NCI-H1436 treated with DMSO at 0.1 percent for 48 hours (cell line): ENCODE results near the gene PEDS1.
"Not testable (repeated sequence)": the region's sequence is repeated elsewhere in the genome, so short reads cannot be mapped to it uniquely, and the experiment has no call there.

Experiments used
- DNase-seq: peaks from one replicate; lab custom pipeline; 2025; lab: John Stamatoyannopoulos, UW

The PEDS1 gene

DNA sequence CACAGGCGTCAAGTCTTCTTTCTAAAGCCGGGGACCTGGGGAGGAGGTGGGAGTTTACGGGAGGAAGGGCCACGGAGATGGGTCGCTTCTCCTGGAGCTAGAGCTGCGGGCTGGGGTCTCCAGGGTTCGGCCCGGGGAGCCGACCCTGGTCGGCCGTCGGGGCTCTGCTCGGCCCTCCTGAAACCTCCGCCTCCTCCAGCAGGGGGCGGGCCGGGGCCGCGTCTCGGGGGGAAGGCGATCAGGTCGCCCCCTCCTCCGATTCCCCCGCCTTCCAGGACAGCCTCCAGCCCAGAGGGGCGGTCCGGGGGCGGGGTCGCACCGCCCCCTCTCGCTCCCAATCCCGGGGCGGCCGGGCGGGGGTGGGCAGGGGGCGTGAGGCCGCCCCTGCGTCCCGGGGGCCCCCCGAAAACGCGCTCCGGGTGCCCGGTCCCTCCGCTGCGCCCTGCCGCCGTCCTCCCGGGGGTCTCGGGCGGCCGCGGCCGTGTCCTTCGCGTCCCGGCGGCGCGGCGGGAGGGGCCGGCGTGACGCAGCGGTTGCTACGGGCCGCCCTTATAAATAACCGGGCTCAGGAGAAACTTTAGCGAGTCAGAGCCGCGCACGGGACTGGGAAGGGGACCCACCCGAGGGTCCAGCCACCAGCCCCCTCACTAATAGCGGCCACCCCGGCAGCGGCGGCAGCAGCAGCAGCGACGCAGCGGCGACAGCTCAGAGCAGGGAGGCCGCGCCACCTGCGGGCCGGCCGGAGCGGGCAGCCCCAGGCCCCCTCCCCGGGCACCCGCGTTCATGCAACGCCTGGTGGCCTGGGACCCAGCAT is 36.9 kb upstream of the PEDS1 start, which contains the start of gene CEBPB:
TSS of gene CEBPB (plus strand) at position 580 of the 814 bp plus-strand sequence. CDS start at position 784, 204 bp downstream.
- no peak for DNase-seq

DNA sequence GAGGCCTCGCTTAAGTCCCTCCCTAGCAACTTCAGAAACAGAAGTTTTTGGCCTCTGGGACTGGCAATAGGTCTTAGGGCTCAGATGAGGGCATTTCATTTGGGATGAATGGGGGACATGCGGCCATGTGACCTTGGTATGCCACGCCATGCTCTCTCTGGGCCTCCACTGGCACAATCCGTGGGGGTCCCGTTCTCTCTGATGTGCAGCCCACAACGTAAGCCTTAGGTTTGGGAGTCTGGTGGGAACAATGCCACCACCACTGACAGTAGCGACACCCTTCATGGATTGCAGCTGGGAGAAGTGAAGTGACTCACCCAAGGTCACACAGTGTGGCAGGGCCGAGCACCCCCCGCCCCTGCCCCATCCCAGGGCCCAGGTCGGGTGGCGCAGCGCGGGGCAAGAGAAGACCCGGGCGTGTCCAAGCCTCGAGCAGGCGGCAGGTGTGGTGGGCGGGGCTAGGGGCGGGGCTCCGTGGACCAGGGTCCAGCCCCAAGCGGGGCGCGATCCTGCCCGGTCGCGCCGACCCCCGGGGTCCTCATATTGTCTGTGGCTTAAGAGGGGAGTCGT is 36.2 kb upstream of the PEDS1 start:
- no peak for DNase-seq

DNA sequence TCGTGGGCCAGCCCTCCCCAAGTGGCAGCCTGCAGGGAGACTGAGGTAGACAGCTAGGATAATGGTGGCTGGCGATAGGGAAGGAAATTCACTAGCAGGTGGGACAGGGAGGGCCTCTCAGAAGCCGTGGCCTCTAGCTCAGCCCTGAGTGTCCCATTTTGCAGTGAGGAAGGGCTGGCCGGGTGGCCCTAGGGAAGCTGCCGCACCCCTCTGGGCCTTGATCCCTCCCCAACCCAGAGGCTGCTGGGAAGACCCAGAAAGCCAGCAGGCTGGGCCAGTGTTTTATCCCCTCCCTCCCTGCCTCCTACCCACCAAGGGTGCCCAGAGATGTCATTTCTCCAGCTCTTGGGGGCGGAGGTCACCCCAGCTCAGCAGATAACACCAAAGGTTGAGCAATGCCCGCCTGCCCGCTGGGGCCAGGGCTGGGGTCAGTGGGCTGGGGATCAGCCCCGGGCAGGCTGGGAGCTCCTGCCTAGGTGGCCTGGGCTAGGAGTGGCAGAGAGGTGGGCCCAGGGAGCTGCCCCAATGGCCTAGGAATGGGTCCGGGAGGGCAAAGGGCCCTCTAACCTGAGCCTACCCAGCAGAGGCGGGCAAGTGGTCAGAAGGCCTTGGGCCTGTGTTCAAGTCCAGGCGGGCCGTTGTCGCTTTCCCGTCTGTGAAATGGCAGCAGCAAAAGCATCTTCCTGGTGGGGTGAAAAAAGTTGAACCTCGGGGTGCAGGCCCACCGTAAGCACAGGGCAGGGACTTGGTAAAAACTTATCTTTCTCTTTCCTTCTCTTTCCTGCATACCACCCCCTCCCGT is 35.6 kb upstream of the PEDS1 start:
- no peak for DNase-seq

DNA sequence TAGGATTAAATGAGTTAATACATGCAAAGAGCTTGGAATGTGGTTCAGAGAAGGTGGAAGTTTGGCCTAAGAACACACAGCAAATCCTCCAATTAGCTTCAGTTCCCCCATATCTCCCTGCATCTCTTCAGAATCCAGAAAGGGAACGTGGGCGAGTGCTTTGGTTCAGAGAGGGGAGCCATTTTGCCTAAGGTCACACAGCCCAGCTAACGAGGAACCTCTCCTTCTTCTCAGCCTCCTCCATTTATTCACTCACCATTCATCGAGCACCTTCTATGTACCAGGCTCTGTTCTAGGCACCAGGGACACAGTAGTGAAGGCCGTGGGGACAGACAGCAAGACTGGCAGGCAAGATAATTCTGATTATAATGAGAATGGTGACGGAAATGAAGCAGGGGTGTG is 34.8 kb upstream of the PEDS1 start:
- no peak for DNase-seq

DNA sequence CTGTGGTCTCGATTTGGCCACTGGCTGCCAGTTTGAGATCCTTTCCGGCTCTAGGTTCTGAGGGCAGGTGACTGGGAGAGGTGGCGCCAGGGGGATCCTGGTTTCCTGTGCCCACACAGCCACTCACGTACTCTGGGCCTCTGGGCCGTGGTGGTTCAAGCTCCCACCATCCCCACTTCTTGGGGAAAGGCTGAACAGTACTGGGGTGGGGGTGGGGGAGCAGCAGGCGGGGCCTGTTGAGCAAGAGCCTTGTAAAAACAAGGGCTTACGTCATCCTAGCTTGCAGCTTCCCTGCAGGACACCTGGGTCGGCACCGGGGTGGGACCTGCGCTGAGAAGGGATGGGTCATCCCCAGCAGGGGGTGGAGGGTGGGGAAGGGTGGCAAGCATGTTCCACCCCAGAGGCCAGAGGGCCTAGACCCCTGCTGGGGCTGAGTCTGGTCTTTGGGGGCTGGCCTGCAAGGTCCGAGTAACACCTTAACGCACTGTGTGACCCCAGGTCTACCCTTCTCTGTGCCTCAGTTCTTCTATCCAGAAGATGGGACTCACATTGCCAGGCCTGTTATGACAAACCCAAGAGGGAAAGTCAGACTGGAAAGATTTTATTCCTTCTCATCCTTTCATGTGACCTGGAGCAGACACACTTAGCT is 34.0 kb upstream of the PEDS1 start:
- no peak for DNase-seq

DNA sequence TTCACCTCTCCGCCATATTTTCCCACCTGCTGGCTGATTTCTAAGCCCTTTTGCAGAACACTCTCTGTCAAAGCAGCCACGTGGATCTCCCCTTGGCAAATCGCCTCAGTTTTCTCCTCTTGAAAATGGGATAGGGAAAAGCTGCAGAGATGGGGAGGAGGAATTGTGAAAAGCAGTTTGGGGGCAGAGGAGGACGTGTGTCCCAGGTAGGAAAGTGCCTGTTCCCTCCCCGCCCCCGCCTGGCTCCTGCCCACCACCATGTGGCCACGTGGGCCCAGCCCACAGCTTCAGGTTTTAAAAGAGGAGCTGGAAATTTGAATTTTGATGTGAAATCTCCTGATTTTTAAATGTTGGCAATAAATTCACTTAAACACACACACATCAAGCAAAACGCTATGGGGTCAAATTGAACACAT is 33.5 kb upstream of the PEDS1 start:
- no peak for DNase-seq

DNA sequence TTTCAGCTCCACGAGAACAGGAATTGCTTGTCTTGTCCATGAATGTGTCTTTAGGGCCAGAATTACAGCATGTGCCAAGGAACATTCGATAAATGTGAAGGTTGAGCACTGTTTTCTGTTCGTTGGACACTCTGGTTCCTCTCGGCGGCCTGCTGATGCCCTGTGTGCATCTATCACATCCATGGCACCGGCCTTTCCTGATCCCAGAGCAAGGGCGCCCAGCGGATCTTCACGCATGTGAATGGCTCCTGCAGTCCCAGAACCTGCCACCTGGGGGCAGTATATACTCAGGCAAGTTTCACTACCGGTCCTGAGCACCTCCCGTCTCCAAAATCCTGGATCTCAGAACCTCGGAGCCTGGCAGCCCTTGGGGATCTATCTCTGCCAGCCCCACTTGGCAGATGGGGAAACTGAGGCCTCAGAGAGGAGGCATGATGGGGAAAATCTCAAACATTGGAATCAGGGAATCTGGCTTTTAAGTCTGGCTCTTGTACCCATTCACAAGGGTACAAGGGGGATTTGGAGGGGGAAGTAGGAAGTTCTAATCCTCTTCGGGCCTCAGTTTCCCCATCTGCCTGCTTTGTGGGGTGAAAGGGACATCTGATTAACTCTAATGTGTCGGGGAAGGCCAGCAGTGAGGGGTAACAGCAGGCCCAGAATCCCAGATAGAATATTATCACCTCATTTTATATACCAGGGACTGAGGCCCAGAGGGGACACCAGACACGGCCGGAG is 32.8 kb upstream of the PEDS1 start:
- no peak for DNase-seq

DNA sequence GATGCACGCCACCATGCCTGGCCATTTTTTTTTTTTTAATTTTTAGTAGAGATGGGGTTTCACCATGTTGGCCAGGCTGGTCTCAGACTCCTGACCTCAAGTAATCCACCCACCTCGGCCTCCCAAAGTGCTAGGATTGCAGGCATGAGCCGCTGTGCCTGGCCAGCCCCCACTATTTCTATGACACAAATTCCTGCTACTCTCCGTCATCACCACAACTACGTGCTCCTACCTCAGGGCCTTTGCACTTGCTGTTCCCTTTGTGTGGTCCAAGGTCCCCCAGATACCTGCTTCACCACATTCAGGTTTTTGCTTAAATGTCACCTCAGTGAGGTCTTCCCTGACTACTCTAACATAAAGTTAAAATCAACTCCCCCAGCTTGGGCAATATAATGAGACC is 31.9 kb upstream of the PEDS1 start:
- DNase-seq = no peak

DNA sequence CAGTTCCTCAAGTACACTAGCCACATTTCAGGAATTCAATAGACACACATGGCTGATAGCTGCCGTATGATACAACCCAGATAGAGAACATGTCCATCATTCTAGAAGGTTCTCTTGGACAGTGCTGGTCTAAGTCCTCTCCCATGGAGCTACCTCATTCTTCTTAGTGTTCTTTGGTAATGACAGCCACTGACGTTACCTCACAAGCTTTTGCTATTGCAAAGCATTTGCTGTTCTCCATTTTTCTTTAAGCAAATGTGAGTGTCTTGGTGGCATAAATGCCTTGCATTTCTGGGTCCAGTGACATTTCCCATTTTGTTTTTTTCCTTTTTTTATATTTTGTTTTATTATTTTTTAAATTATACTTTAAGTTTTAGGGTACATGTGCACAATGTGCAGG is 28.8 kb upstream of the PEDS1 start:
- DNase-seq = no peak

DNA sequence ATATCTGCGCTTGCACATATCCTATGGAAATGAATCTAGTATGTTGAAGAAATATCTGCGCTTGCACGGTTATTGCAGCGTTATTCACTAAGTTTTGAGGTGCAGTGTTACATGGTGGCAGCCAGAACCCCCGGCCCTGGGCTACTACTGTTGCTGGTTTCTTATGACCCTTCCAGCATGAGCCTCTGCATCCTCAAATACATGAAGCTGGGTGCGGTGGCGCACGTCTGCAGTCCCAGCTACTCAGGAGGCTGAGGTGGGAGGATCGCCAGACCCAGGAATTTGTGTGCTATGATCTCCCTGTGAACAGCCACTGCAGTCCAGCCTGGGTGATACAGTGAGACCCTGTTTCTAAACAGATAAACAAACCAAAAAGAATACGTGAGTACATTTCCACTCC is 27.8 kb upstream of the PEDS1 start:
- no peak for DNase-seq

DNA sequence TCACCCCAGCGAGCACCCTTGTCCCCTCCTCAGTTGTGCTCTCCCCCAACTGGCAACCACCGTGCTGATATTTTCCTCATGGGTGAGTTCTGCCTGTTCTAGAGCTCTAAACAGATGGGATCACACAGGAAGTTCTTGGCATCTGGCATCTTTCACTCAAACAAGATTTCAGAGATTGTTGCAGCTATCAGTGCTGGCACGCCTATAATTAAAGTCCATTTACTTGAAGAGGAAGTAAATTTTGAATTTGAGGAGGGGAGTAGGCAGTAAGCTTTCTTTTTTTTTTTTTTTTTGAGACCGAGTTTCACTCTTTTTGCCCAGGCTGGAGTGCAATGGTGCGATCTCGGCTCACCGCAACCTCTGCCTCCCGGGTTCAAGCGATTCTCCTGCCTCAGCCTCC is 25.1 kb upstream of the PEDS1 start:
- not testable (repeated sequence) for DNase-seq

DNA sequence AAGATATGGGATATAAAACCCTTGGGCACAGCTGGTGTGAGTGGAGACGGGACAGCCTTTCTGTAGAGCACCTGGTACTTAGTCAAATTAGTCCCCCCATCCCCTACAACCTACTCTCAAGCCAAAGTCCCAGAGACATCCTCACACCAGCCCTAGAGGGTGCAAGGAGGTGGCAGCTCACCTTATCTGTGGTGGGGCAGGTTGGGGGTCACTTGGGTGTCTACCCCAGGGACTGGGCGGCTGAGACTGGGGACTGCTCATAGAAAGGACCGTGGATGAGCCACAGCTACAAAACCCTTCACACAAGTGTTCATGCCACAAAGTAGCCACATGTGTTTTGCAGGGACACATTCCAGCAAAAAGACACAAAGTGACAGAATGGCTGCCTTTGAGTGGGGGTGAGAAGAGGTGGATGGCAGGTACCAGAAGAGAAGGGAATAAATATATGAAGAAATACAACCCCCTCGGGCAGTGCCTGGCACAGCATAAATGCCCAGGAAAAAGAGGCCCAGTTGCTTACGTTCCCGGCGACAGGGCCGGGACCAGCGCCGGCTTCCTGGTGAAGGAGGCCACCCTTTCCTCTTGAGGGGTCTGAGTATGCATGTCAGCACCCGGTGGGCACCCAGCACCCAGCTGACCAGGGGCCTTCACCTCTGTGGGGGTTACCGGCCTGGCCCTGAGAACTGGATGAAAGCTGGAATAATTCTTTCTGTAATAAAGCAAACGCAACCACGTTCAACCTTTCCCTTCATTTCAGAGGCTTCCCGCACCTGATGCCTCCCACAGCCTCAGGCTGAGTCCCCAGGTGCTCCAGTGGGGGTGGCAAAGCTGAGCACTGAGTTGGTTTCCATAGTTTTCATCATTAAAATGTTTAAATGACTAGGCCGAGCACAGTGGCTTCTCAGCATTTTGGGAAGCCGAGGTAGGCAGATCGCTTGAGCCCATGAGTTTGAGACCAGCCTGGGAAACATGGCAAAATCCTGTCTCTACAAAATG is 22.7 kb upstream of the PEDS1 start:
- DNase-seq = no peak

DNA sequence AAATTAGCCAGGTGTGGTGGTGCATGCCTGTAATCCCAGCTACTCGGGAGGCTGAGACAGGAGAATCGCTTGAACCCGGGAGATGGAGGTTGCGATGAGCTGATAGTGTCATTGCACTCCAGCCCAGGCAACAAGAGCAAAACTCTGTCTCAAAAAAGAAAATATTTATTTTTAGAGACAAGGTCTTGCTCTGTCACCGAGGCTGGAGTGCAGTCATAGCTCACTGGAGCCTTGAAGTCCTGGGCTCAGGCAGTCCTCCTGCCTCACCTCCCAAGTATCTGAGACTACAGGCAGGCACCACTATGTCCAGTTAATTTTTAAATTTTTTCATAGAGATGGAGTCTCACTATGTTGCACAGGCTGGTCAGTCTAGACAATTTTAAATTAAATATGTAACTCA is 20.9 kb upstream of the PEDS1 start:
- no peak for DNase-seq

DNA sequence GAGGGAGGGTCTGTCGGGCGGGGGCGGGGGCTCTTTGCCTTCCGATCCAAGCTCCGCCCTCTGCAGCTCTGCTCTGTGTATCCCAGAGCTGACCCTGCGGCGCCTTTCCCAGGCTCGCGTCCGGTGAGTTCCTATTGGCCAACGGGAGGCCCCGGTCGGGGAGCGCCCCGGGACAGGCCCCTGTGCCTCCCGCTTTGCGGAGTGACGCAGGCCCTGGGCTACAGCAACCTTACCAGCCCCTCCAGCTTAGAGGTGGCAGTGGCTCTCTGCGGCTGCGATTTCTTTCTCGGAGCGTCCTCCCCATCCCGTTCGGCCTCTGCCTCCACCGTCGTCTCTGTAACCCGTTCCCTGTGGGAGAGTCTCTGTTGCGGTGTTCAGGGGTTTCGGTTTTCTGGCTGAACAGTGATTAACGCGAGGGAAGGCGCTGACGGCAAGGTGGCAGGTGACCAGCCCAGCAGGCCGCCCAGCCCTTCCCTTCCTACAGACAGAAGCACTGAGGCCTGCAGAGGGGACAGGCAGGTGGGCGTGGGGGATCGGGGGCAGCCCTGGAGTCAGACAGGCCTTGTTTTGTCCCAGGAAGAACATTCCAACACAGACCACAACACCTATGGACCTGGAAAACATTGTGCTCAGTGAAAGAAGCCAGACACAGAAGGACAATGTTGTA is 19.0 kb upstream of the PEDS1 start:
- DNase-seq = no peak

DNA sequence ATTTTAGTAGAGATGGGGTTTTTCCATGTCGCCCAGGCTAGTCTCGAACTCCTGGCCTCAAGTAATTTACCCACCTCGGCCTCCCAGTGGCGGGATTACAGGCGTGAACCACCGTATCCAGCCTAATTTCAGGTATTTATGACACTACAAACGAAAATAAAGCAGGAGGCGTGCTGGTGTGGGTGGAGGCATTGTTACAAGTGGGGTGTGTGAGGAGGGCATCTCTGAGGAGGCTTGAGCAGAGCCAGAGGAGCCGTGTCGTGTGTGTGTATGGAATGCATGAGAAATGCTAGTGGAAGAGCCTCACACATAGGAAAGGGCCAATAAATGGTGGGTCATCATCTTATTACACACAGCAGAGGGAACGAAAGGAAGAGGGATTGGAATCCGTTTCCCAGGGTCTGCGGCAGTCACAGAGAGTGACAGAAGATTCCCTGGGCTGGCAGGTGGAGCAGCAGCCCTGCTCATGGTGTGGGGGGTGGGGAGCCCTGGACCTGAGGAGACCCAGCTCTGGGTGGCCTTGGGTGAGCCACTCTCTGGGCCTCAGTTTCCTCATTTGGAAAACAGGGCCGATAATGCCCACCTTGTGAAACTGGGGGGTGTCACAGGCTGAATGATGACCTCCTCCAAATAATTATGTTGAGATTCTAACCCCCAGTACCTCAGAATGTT is 17.2 kb upstream of the PEDS1 start:
- no peak for DNase-seq

DNA sequence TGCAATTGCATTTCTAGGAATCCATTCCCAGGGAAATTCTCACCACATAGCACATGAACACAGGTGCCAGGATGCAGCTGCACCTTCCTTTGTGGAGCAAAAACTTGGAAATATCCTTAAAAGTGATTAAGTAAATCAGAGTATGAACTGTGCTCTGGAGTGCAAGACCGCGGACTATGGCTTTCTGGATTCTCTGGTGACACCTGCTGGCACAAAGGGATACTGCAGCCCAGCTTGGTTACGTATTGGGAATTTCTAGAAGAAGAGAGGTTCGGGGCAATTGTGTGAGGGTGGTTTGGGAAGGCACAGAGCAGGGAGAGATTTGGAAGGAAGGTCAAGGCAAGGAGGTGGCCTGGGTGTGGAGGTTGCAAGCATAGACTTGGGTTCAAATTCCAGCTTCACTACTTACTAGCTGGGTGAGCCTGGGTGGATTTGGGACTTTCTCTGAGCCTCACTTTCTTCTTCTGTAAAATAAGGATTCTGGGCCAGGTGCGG is 15.9 kb upstream of the PEDS1 start:
- DNase-seq = no peak

DNA sequence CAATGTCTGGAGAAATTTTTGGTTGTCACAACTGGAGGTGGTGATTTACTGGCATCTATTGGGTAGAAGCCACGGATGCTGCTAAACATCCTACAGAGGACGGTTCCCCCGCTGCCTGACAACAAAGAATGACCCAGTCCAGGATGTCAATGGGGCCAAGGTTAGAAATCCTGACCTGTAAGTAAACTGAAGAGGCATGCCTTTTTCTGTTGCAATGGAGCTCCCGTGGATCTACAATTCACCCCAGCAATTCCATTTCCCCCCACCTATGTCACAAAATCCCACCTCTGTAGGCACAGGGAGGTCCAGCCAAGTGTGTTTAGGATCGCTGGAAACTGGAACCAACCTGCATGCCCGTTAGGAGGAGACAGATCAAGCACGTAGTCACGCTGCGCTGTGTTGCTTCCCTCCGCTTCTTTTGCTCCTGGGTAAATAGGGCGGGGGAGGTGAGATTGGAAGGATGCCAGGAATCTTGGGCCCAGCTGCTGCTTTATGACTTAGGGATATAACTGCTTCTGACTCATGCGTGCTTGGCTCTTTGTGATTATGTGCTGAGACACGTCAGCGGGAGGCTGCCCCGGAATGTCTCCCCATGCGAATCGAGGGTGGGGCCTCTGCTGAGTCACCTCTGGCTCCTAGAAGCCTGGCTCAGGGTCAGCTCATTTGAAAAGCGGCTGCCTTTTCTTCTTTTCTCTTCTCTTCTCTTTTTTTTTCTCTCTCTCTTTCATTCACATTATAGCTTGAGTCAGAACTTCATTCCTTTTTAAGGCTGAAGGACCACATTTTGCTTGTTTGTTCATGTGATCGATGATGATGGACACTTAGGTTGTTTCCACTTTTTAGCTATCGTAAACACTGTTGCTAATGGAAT is 12.4 kb upstream of the PEDS1 start:
- DNase-seq = peak; percentile 92
